Loucy (cell line): ENCODE results near the gene ZNRF1.

Experiments used
- H2AFZ ChIP-seq: fragments of 200-600 bp; sonication (generic); 2 replicates; pipeline ENCODE4 v1.6.0; 2016; ENCODE audit warnings: antibody characterized with exemption, mild to moderate bottlenecking, low read length, moderate library complexity
- H3F3A ChIP-seq: fragments of 200-600 bp; 2 replicates; pipeline ENCODE4 v1.6.0; 2016; ENCODE audit warnings: antibody characterized with exemption, low read depth, mild to moderate bottlenecking
- H3K27me3 ChIP-seq: fragments of 200-600 bp; sonication (generic); 2 replicates; pipeline ENCODE4 v1.6.1; 2014; ENCODE audit warnings: low read length, mild to moderate bottlenecking; ENCODE audit not compliant: insufficient read depth, poor library complexity, severe bottlenecking
- H3K36me3 ChIP-seq: fragments of 200-600 bp; sonication (generic); 2 replicates; pipeline ENCODE4 v1.6.1; 2016; ENCODE audit warnings: low read length; ENCODE audit not compliant: insufficient read depth
- H3K4me1 ChIP-seq: fragments of 200-600 bp; sonication (generic); 2 replicates; pipeline ENCODE4 v1.5.1; 2014; ENCODE audit warnings: low read length, mild to moderate bottlenecking; ENCODE audit not compliant: insufficient read depth, poor library complexity, severe bottlenecking
- H3K4me2 ChIP-seq: fragments of 200-600 bp; sonication (generic); 2 replicates; pipeline ENCODE4 v1.6.0; 2014; ENCODE audit warnings: antibody characterized with exemption, low read length, low read depth, mild to moderate bottlenecking; ENCODE audit not compliant: poor library complexity, severe bottlenecking
- H3K4me3 ChIP-seq: fragments of 200-600 bp; sonication (generic); 2 replicates; pipeline ENCODE4 v1.5.1; 2014; ENCODE audit warnings: low read length, mild to moderate bottlenecking, mixed read lengths; ENCODE audit not compliant: poor library complexity, severe bottlenecking
- H3K79me2 ChIP-seq: fragments of 200-600 bp; sonication (generic); 2 replicates; pipeline ENCODE4 v1.6.1; 2014; ENCODE audit warnings: low read length; ENCODE audit not compliant: insufficient read depth
- H3K9ac ChIP-seq: fragments of 200-600 bp; sonication (generic); 2 replicates; pipeline ENCODE4 v1.6.0; 2014; ENCODE audit warnings: mild to moderate bottlenecking, low read depth, low read length, moderate library complexity; ENCODE audit not compliant: poor library complexity, severe bottlenecking
- H3K9me2 ChIP-seq: fragments of 200-600 bp; sonication (generic); replicated peaks from 2 replicates; pipeline ENCODE4 v1.6.1; 2016; ENCODE audit warnings: low read depth, low read length, mixed read lengths
- H3K9me3 ChIP-seq: fragments of 200-600 bp; sonication (generic); 2 replicates; pipeline ENCODE4 v1.6.1; 2014; ENCODE audit warnings: mild to moderate bottlenecking, antibody characterized with exemption, low read length, low read depth; ENCODE audit not compliant: insufficient read depth
- H4K20me1 ChIP-seq: fragments of 200-600 bp; sonication (generic); 2 replicates; pipeline ENCODE4 v1.6.0; 2014; ENCODE audit warnings: antibody characterized with exemption, low read length, mild to moderate bottlenecking; ENCODE audit not compliant: insufficient read depth, poor library complexity, severe bottlenecking
- EZH2phosphoT487 ChIP-seq: fragments of 200-600 bp; IDR thresholded peaks from 2 replicates; pipeline ENCODE4 v1.6.1; 2018; ENCODE audit warnings: antibody characterized with exemption, mild to moderate bottlenecking, moderate library complexity, borderline replicate concordance
- TF ChIP-seq, protein P1 (sequence below): fragments of 200-600 bp; sonication (generic); conservative IDR thresholded peaks from 2 replicates; pipeline ENCODE4 v1.5.1; 2014; ENCODE audit warnings: mild to moderate bottlenecking, antibody characterized with exemption, low read length

ZNRF1 gene

DNA sequence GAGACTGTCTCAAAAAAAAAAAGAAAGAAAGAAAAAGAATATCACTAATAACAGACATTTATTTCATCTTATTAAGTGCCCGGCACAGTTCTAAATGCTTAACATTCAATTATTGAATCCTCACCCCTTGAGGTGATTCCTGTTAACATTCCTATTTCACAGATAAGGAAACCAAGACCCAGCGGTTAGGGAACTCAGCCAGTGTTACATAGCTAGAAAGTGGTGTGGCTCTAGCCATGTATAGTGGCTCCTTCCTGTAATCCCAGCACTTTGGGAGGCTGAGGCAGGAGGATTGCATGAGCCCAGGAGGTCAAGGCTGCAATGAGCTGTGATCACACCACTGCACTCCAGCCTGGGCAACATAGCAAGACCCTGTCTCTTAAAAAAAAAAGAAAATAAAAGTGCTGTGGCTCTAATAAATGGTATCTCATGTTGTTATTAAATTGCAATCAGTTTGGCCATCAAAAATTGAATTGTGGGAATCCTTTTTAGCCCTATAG, 28.1 kb downstream of the ZNRF1 start:
- Histone ChIP-seq H3K36me3 (peaks cover 31% of the 10 kb centered on the region; the same call in 1 of the 2 replicates), H2AFZ (no peak overlapping the region), H4K20me1 (peaks cover 94% of the 10 kb centered on the region), H3K9ac (no peak overlapping the region), H3K4me1 (peaks cover 34% of the 10 kb centered on the region), H3K79me2 (peaks cover 99% of the 10 kb centered on the region), H3K4me3 (no peak overlapping the region), H3K9me3 (no peaks in the 10 kb centered on the region), H3K27me3 (no peaks in the 10 kb centered on the region), H3K9me2 (no peaks in the 10 kb centered on the region), H3F3A (no peaks in the 10 kb centered on the region; the same call in 1 of the 2 replicates), H3K4me2 (no peak overlapping the region)
- TF ChIP-seq, protein P1, sequence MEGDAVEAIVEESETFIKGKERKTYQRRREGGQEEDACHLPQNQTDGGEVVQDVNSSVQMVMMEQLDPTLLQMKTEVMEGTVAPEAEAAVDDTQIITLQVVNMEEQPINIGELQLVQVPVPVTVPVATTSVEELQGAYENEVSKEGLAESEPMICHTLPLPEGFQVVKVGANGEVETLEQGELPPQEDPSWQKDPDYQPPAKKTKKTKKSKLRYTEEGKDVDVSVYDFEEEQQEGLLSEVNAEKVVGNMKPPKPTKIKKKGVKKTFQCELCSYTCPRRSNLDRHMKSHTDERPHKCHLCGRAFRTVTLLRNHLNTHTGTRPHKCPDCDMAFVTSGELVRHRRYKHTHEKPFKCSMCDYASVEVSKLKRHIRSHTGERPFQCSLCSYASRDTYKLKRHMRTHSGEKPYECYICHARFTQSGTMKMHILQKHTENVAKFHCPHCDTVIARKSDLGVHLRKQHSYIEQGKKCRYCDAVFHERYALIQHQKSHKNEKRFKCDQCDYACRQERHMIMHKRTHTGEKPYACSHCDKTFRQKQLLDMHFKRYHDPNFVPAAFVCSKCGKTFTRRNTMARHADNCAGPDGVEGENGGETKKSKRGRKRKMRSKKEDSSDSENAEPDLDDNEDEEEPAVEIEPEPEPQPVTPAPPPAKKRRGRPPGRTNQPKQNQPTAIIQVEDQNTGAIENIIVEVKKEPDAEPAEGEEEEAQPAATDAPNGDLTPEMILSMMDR = no peak
- no peak for TF ChIP-seq EZH2phosphoT487

DNA sequence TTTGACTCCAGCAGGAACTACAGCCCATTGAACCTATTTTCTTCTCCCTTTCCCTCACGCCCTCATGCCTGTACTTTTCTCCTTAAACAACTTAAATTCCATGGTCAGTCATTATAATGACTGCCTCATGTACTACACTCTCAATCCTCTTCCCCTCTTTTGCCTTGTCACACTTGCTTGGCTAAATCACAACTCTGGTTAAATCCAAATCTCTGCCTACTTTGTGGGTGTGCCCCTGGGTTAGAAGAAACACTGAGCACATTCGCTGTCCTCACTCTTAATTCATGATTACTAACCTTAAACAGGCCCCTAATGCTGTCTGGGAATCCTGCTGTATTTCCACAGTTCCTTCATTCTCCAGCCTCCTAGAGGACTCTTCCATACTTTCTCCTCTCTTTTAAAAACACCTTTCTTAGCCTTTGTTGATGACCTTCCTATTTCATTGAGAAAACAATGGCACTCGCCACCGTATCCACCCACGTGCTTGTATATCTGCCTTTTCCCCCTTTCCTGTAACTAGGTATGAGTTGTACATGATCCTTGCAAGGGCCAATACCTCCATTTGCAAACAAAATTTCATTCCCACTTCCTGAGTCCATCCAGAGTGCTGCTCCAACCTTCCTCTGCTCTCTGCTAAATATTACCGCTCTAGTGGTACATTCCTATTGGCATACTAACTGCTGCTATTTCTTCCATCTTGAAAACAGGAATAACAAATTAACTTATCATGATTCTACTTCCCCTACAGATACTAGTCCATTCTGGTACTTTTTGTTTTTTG, 28.9 kb downstream of the ZNRF1 start:
- Histone ChIP-seq H3K79me2 (peaks cover 100% of the 10 kb centered on the region), H3K9ac (no peak overlapping the region), H3K36me3 (peaks cover 32% of the 10 kb centered on the region; the same call in 1 of the 2 replicates), H2AFZ (no peak overlapping the region), H3K9me2 (no peaks in the 10 kb centered on the region), H3F3A (no peaks in the 10 kb centered on the region; the same call in 1 of the 2 replicates), H3K4me3 (no peak overlapping the region), H3K9me3 (no peaks in the 10 kb centered on the region), H3K4me2 (no peak overlapping the region), H3K27me3 (no peaks in the 10 kb centered on the region), H4K20me1 (peaks cover 98% of the 10 kb centered on the region), H3K4me1 (peaks cover 31% of the 10 kb centered on the region)
- TF ChIP-seq EZH2phosphoT487 = no peak
- TF ChIP-seq, protein P1 = no peak

DNA sequence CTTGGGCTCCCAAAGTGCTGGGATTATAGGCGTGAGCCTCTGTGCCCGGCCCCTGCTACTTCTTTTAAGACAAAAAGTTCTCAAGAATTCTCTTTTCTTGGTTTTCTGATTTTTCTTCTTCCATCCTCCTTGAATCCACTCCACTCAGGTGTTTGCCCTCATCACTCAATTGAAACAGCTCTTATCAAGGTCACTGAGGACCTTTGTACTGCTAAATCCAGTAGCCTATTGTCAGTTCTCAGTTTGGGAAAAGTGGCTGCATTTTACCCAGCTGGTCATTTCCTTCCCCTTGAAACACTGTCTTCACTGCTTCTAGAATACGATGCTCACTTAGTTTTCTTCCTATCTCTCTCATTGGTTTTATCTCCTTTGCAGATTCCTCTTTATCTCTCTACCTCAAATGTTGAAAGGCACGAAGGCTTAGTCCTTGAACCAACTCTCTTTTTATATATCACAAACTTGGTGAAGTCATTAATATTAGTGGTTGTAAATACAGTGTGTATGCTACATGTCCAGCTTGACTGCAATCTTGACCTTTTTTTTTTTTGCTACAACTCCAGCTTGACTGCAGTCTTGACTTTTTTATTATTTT, 29.8 kb downstream of the ZNRF1 start:
- TF ChIP-seq, protein P1 = no peak
- TF ChIP-seq EZH2phosphoT487 = no peak
- Histone ChIP-seq H3K9ac (no peak overlapping the region), H3K4me3 (no peak overlapping the region), H4K20me1 (peaks cover 98% of the 10 kb centered on the region), H3K4me1 (peaks cover 29% of the 10 kb centered on the region), H3K4me2 (no peak overlapping the region), H3K27me3 (no peaks in the 10 kb centered on the region), H3K79me2 (peaks cover 100% of the 10 kb centered on the region), H3K9me3 (no peaks in the 10 kb centered on the region), H3K9me2 (no peaks in the 10 kb centered on the region), H3F3A (no peaks in the 10 kb centered on the region; the same call in 1 of the 2 replicates), H3K36me3 (peaks cover 32% of the 10 kb centered on the region; the same call in 1 of the 2 replicates), H2AFZ (no peak overlapping the region)
